Hematopoietic multipotent progenitor cell treated with erythropoietin and hydrocortisone succinate and interleukin-3 and kit ligand, for 15 days (in vitro differentiated cells): ENCODE data around the gene KBTBD3.

ENCODE experiments used
- DNase-seq: peaks from one replicate; pipeline ENCODE4 v3.0.0-alpha.2; 2015; ENCODE audit warnings: low spot score

KBTBD3 gene, protein sequence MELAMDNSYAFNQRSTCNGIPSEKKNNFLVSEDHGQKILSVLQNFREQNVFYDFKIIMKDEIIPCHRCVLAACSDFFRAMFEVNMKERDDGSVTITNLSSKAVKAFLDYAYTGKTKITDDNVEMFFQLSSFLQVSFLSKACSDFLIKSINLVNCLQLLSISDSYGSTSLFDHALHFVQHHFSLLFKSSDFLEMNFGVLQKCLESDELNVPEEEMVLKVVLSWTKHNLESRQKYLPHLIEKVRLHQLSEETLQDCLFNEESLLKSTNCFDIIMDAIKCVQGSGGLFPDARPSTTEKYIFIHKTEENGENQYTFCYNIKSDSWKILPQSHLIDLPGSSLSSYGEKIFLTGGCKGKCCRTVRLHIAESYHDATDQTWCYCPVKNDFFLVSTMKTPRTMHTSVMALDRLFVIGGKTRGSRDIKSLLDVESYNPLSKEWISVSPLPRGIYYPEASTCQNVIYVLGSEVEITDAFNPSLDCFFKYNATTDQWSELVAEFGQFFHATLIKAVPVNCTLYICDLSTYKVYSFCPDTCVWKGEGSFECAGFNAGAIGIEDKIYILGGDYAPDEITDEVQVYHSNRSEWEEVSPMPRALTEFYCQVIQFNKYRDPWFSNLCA

DNA sequence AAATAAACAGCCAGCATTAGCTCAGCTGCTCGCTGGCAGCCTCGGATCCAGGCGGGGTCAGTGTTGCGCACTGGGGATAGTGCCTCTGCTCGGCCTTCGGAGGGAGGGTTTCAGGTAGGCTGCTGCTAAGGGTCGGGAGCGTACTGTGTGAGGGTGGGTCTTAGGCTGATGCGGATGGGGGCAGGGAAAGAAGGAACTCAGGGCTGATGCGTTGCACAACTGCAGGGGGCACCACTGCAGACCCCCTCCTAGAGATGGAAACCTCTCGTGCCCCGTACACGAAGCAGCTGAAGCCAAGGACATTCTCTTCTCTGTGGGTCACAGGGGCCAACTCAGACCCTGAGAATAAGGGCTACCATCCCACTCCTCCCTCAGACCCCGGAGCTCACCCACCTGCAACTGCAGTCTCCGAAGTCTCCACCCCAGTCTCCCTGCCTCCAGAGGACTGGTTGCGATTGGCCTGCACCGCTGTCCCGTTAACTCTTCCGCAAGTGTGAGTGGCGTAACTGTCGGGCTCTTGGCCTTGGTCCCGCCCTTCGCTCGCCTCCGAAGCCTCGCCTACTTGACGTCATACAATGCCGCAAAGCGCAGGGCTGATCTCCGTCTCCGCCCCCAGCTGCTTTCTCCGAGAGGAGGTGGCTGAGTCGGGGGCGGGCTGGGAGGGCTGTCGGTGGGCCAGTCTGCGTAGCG lies at the start of gene KBTBD3:
KBTBD3 (minus strand) TSS at position 429 of the 690 bp plus-strand sequence. CDS start 18,250 bp downstream, outside the sequence.
- peak; percentile 99 for DNase-seq

- DNase-seq = no peak
Measured at GRCh38 chr11:106121570-106122320, 44.6 kb upstream of the KBTBD3 start.

GRCh38 chr11:106105986-106106385 lies 28.8 kb upstream of the KBTBD3 start:
- no peak for DNase-seq

GRCh38 chr11:106101819-106102218 lies 24.7 kb upstream of the KBTBD3 start:
- no peak for DNase-seq

DNA sequence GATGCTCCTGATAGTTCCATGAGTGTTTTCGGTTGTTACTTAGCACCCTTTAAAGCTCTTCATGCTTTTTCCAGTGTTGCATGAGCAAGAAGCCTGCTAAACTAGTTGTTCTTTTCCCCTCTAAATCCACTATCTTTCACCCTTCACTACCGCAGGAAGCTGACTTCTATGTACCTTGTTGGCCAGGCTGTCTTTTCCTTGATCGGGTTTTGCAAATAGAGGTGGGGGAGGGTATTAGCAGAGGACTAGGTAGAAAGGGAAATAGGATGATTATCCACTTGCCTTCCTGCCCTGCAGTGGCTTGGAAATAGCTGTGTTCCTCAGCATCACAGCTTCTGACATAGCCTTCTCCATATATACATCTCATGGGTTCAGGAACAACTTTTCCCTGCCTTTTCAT lies 24.2 kb upstream of the KBTBD3 start:
- no peak for DNase-seq

GRCh38 chr11:106098893-106099553 lies 21.9 kb upstream of the KBTBD3 start:
- no peak for DNase-seq

GRCh38 chr11:106092446-106092845 lies 15.3 kb upstream of the KBTBD3 start:
- no peak for DNase-seq

DNA sequence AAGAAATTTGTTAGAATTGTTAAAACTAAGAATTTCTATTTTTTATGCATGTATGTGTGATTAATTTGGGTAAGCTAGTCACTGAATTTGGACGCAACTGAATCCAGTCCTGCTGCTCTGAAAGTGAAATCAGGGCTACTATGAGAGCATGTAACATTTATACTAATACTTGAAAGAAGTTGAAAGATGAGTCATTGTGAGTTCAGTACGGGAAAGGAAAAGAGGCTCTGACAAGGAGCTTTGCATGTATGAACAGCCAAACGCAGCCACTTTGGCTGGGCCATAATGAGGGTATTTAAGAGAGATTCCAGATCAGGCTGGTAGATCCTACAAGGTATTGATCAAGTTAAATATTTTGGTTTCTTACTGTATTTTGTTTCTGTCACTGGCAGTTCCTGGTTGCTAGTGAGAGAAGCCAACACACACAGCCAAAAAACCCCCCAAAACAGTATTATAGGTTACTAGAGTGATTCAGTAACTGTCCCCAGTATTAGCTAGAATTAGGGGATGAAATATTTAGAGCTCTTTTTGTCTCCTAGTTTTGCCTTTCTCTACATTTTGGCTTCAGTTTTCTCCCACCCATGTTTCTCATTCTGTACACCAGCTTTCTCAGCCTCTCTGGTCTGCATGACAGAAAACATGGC lies 14.5 kb upstream of the KBTBD3 start:
- no peak for DNase-seq

DNA sequence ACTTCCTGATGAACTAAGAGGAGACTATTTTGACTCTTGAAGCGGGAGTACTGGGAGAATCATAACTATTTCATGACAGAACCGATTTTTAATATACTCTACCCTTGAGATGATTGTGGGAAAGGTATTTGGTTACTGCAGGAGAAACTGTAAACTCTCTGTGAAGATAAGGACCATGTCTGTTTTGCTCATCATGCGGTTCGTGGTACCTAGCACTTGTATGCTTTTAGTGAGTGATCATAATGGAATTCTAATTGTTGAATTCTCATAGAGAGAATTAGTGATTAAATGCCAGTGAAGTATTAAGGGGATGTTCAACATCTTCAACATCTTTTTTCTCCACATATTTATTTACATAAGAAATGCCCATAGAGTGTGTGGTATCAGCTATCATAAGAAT lies 11.7 kb upstream of the KBTBD3 start:
- no peak for DNase-seq

GRCh38 chr11:106087815-106088435 lies 10.8 kb upstream of the KBTBD3 start:
- DNase-seq = peak; percentile 68

- no peak for DNase-seq
Measured at GRCh38 chr11:106086850-106087249, 9.7 kb upstream of the KBTBD3 start.

GRCh38 chr11:106086135-106086534 lies 9.0 kb upstream of the KBTBD3 start:
- no peak for DNase-seq

- DNase-seq = no peak
Measured at GRCh38 chr11:106082096-106082495, 4.9 kb upstream of the KBTBD3 start.

- DNase-seq = no peak
Measured at GRCh38 chr11:106077609-106078455, 685 bp upstream of the KBTBD3 start, which contains the start of gene AASDHPPT. TSS of gene AASDHPPT (plus strand) at chr11:106077662. CDS start at chr11:106077711, 49 bp downstream.

GRCh38 chr11:106076171-106076918 lies 802 bp downstream of the KBTBD3 start:
- no peak for DNase-seq

DNA sequence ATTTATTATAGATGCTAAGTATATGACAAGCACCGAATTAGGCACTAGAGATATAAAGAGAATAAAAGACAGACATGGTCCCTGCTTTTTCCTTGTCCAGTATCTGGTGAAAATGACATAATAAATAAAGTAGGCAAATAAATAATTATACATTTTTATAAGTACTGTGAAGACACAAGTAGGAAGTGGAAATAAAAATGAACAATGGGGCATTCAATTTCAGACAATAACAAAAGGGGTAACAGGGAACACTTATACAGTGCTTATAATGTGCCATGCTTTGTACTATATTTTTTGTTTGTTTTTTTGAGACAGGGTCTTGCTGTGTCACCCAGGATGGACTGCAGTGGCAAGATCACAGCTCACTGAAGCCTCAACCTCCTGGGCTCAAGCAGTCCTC lies 4.3 kb downstream of the KBTBD3 start:
- no peak for DNase-seq

GRCh38 chr11:106070606-106071005 lies 6.5 kb downstream of the KBTBD3 start:
- DNase-seq = no peak

- DNase-seq = no peak
Measured at GRCh38 chr11:106063009-106063408, 14.1 kb downstream of the KBTBD3 start.
